Measurements from ENCODE around the gene MIPOL1.

GRCh38 chr14:37270629-37271028 is 72.9 kb downstream of the MIPOL1 start:
- TF ChIP-seq, protein P1, sequence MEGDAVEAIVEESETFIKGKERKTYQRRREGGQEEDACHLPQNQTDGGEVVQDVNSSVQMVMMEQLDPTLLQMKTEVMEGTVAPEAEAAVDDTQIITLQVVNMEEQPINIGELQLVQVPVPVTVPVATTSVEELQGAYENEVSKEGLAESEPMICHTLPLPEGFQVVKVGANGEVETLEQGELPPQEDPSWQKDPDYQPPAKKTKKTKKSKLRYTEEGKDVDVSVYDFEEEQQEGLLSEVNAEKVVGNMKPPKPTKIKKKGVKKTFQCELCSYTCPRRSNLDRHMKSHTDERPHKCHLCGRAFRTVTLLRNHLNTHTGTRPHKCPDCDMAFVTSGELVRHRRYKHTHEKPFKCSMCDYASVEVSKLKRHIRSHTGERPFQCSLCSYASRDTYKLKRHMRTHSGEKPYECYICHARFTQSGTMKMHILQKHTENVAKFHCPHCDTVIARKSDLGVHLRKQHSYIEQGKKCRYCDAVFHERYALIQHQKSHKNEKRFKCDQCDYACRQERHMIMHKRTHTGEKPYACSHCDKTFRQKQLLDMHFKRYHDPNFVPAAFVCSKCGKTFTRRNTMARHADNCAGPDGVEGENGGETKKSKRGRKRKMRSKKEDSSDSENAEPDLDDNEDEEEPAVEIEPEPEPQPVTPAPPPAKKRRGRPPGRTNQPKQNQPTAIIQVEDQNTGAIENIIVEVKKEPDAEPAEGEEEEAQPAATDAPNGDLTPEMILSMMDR (IDR thresholded peaks at IDR 0.05) = no peak
- no peak for TF ChIP-seq EZH2 (IDR thresholded peaks at IDR 0.05)
